Mesenteric fat pad (tissue), 1 donor: ENCODE measurements around the gene SEZ6L. TPM values are rescaled to one million over a fixed set of nuclear protein-coding genes. Genes with fewer than 3 reads are reported as not detected.

Experiments used
- DNase-seq: peaks from one replicate; pipeline ENCODE4 v3.0.0-alpha.2; 2020; ENCODE audit warnings: low spot score
- total RNA-seq: library from RNA; stranded (reverse); fragmentation: NEBNext Ultra II Directional; extraction: Animal tissue kit (Norgen Biotek cat#: 25700); gene quantifications from one replicate; pipeline ENCODE4 v1.2.1, GENCODE V29; 2021
- donor health status: DM: yes; HTN: yes; CAD: no.

SEZ6L gene
- total RNA-seq, 1 donor from 2014 or later: not detected

DNA sequence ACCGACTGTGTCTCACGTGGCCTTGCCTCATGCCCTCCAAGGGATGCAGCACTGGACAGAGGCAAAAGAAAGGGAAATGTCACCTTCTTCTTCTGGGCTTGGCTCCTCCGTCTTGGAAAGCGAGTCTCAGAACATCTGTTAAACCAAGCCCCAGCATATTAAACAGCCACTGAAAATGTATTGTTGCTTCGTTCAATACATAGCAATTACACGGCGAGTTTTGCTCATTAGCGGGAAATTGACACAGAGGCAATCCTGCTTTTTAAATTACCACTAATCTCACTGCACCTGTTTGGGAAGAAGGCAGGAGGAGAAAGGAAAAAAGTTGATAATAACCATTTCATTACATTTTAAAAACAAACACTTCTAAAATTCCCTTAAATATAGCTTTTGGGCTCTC, 72.1 kb downstream of the SEZ6L start:
- DNase-seq: no peak

DNA sequence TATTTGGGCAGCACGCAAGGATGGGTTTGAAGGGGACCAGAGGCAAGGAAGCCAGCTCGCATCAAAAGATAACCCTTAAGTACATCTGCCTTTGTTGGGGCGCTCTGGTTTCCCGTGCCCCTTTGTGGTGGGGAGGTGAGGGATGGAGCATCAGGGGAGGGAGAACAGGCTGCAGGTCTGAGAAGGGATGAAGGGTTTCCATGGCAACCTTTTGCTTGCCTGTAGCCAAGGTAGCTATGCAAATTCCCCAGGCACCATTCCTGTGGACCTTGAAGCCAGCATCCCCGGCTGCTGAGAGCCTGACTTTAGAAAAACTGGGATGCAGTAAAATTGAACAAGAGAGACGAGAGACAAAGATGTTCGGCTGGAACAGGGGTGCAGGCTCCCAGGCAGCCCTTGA, 75.7 kb downstream of the SEZ6L start:
- no peak for DNase-seq

GRCh38 chr22:26246552-26246951, 77.3 kb downstream of the SEZ6L start:
- DNase-seq: no peak

DNA sequence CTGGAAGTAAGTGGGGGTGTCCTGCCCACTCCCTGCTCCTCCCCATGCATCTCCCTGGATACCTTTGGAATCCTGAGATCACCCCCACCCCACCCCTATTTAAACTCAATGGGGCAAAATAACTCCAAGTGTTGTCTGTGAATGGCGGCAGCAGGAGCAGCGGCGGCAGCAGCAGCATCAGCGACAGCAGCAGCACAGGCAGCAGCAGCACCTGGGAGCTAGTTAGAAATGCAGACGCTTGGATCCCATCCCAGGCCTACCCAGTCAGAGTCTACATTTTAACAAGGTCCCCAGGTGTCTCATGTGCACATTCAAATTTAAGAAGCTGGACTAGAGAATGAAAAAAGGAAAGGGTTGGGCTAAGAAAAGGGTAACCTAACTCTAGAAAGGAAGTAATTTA, 82.6 kb downstream of the SEZ6L start:
- DNase-seq: no peak

DNA sequence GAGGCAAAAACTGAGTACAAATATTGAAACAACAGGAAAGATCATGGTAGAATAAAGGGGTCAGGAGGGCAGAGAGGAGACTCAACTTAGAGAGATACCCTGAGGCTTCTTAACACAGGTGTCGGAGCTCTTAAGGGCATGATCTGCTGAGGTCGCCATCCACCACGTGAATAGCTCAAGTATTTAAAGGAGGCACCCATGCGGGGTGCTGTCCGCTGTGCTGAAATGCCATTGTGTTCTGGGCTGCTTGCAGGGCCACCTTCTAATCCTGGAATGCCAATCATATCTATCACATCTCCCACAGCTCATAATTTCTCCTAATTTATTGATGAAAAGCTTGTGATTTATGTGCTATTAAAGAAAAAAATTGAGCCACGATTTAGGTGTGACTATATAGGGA, 90.2 kb downstream of the SEZ6L start:
- no peak for DNase-seq

GRCh38 chr22:26264162-26264561, 94.9 kb downstream of the SEZ6L start:
- no peak for DNase-seq

DNA sequence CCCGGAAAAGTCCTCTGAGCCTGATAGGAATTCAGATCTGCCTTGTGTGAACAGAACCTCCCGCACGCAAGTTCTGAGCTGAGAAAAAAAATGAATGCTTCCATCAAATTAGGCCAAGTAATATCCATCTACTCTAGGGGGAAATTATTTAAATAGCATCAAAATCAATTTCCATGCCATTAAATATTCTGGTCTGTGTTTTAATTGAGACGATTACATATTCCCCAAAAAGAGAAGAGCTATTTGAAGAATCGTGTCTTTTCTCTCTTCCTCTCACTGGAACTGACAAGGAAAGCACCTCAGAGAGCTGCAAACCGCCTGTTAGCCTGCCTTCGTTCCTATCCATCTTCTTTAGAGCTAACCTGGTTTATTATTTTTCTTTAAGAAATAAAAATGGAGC, 96.0 kb downstream of the SEZ6L start:
- DNase-seq: no peak

- DNase-seq: no peak
Measured at GRCh38 chr22:26265909-26266308, 96.6 kb downstream of the SEZ6L start.

DNA sequence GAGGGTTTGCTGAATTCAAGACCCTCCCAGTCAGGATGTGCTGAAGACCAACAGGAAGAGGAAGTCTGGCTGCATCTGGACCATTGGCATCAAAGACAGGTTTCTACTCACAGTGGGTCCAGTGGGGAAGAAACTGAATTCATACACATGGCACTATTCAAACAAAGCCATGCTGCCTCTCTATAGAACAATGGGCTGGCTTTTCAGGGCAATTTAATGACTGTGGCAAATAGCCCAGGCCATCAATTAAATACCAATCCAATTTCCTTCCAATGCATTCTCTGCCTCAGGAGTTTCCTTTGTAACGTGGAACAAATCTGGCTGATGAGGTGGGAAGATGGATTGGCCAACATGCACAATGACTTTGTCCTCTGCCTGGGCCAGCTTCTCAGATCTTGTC, 98.6 kb downstream of the SEZ6L start:
- DNase-seq: no peak

- no peak for DNase-seq
Measured at GRCh38 chr22:26269572-26269971, 100.3 kb downstream of the SEZ6L start.

GRCh38 chr22:26271427-26271826, 102.2 kb downstream of the SEZ6L start:
- DNase-seq: no peak

GRCh38 chr22:26273011-26273675, 103.9 kb downstream of the SEZ6L start:
- no peak for DNase-seq

DNA sequence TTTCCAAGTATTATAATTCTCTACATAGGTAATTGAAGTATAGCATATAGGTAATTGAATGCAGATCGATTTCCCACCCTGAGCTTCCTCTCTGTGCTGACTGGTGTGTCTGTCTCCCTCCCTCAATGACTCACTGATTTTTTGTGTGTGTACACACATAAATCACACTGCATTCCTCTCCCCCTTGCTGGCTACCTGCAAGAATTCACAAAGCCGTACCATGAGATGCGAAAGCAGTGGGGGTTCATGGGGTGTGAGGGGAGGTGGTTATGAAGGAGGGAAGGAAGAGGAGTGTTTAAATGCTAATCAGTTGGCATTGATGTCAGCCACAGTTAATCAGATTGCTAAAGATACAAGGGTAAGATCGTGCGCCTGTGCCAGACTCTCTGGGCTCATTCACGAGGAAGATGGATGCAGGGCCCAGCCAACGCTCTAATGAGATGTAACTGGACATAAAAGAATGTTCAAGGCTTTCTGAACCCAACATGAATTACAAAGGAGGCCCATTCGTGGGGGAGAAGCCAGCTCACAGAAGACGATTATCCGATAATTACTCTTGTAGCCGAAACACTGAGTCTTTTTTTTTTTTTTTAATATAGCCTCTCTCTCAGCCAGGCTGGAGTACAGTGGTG, 107.4 kb downstream of the SEZ6L start:
- no peak for DNase-seq

- no peak for DNase-seq
Measured at GRCh38 chr22:26281941-26282340, 112.7 kb downstream of the SEZ6L start.

- DNase-seq: no peak
Measured at GRCh38 chr22:26283330-26283729, 114.1 kb downstream of the SEZ6L start.

DNA sequence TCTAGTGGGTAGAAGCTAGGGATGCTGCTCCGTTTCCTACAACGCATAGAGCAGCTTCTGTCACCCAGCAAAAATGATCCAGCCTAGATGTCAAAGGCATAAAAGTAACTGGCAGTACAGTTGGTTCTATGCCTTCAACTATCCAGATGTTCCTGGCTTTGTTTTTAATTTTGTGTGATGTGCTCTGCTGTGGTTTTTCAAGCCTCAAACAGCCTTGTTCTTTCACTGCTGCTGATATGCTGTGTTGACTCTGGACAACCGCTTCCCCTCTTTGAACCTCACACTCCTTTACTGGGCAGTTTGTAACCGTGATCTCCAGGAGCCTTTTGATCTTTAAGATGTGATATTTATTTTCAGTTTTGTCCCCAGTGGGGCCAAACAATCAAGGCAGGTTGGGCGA, 116.4 kb downstream of the SEZ6L start:
- no peak for DNase-seq

- DNase-seq: no peak
Measured at GRCh38 chr22:26286091-26286820, 117.0 kb downstream of the SEZ6L start.

DNA sequence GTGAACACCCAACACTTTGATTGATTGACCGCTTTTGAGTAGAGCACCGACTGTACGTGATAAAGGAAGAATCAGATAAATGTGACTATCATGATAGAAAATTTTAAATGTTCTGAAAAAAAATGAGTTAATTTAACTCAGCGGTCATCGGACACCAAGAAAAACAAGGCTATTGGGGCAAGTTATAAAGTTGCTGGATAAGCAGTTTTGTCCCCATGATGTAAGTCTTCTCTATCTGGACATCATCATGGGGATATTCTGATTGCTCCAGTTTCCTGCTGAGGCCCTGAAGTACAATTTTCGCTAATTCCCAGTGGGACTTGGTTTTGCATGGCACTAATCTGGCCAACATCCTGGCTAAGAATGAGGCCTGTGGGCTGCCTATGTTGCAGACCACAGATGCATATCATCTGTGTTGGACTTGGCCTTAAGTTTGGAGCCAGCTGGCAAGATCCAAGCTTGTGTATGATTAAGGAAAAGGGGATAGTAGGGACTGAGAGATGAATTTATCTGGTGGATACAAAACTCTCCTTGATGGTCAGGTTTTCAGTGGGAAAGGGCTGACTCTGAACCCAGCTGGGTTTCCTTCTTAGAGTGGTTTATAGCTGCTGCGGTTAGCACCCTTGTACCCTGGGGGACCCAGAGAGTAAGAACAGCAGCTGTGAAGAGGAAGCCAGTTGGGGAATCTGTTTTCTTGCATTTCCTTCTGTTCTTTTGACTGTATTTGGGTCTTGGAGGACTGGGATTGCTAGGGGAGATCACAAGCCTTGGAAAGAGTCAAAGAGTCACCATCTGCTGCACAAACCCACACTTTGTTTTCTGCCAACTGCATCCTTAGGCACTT, 118.3 kb downstream of the SEZ6L start:
- DNase-seq: no peak

DNA sequence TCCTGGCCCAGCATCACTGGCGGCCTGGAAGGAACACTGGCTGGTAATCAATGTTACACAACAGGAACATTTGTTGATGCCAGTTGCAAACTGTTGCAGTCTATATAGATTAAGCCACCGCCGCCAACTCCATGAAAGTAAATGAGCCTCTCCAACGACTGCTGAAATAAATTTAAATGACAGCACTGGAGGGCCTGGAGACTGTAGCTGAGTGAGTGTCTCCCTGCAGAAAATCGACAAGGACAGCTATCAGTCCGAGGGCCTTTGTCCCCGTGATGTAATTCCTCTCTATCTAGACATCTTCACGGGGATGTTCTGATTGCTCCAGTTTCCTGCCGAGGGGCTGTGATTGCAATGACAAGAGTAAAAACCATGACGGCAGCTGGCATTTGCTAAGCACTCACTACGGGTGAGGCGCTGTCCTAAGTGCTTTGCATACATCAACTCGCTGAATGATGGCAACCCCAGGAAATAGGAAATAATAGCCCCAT, 120.4 kb downstream of the SEZ6L start:
- DNase-seq: no peak

- no peak for DNase-seq
Measured at GRCh38 chr22:26291940-26292666, 122.8 kb downstream of the SEZ6L start.

DNA sequence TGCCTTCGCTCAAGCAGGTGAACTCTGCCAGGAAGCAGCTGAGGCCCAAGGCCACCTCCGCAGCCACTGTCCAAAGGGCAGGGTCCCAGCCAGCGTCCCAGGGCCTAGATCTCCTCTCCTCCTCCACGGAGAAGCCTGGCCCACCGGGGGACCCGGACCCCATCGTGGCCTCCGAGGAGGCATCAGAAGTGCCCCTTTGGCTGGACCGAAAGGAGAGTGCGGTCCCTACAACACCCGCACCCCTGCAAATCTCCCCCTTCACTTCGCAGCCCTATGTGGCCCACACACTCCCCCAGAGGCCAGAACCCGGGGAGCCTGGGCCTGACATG, 123.4 kb downstream of the SEZ6L start:
- DNase-seq: no peak
